ENCODE measurements around the gene SLC18A3.

DNA sequence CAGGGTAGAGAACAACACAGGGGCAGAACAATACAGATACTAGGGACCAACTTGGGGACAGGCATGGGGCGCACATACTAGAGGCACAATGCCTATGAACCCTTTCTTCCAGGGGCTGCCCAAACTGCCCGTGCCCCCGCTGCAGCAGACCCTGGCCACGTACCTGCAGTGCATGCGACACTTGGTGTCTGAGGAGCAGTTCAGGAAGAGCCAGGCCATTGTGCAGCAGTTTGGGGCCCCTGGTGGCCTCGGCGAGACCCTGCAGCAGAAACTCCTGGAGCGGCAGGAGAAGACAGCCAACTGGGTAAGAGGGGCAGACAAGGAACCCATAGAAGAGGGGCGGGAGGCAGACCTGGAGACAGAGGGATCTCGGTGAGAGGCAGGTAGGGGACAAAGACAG is 9.5 kb downstream of the SLC18A3 start:
- TF ChIP-seq CTCF (IDR thresholded peaks at IDR 0.05), result no peak
- no peak for TF ChIP-seq POLR2AphosphoS5 (IDR thresholded peaks at IDR 0.05; ENCODE audit: low read depth, low read length)
- no peak for TF ChIP-seq REST (IDR thresholded peaks at IDR 0.05; ENCODE audit: insufficient read depth in 1 of 2, low read depth in 2 of 2, low read length in 1 of 2)
- TF ChIP-seq SIN3A (IDR thresholded peaks at IDR 0.05; ENCODE audit: borderline replicate concordance, insufficient read depth, low read depth, low read length), result no peak
